Muscle of back (tissue), 10 donors: ENCODE measurements around the gene ZNF474. TPM values are rescaled to one million over a fixed set of nuclear protein-coding genes. Genes with fewer than 3 reads are reported as not detected.

Experiments
- polyA plus RNA-seq, 10 donors: library from polyadenylated mRNA; unstranded; fragments of 120-200 nt; gene quantifications; one replicate each; pipeline ENCODE4 v1.2.1, GENCODE V29; 2013; ENCODE audit not compliant: insufficient read length in 10 of 10

Gene ZNF474
- polyA plus RNA-seq, 10 donors, result 0.98 to 4.2 (median 1.6) TPM

Other genes with a start within 250 kb of the ZNF474 start
- gene SRFBP1, start 167.6 kb upstream of the ZNF474 start, polyA plus RNA-seq, result 10 to 100 TPM in 9 of 10 donors, 1 to 10 TPM in 1; 9.9 to 13.1 (median 11.7) TPM
- gene LOX, start 51.3 kb upstream of the ZNF474 start, polyA plus RNA-seq, result 100 to 1,000 TPM in 6 of 10 donors, 10 to 100 TPM in 4; 77.0 to 143 (median 103) TPM
- 10 to 100 TPM in 6 of 10 donors, 1 to 10 TPM in 4; 8.1 to 14.1 (median 11.2) TPM for gene SNCAIP, start 182.7 kb downstream of the ZNF474 start, polyA plus RNA-seq